GM12878 (cell line): ENCODE data around the gene ARHGEF3. TPM values are rescaled to one million over a fixed set of nuclear protein-coding genes. Genes with fewer than 3 reads are reported as not detected.

Source experiments
- ATAC-seq: fragments of 200-7000 bp; cut with Tn5 transposase; 3 replicates; pipeline ENCODE4 v1.9.1; 2020; ENCODE audit warnings: mild to moderate bottlenecking, moderate library complexity
- BruUV-seq: library from RNA; stranded (reverse); fragments of 400-500 nt; replicated peaks from 2 replicates; lab custom pipeline; 2021; lab: Mats Ljungman, UMichigan
- CTCF ChIA-PET: fragments of 300-600 bp; sonication (Branson Sonifier 250); formaldehyde crosslinking; extraction: SDS; loops from one replicate; lab custom pipeline; 2021; ENCODE audit warnings: inconsistent platforms; lab: Yijun Ruan, JAX
- POLR2A ChIA-PET: fragments of 350-600 bp; formaldehyde crosslinking; extraction: SDS; loops from one replicate; lab custom pipeline; 2021; ENCODE audit warnings: inconsistent platforms; lab: Charles Lee
- RAD21 ChIA-PET: fragments of 300-600 bp; sonication (Branson Sonifier 250); formaldehyde crosslinking; loops from one replicate; lab custom pipeline; 2023; ENCODE audit warnings: antibody characterized with exemption; ENCODE audit not compliant: unreplicated experiment; lab: Charles Lee
- SMC1A ChIA-PET: fragments of 300-600 bp; sonication (Branson Sonifier 250); formaldehyde crosslinking; loops from one replicate; lab custom pipeline; 2023; ENCODE audit not compliant: unreplicated experiment, uncharacterized antibody; lab: Charles Lee
- DNase-seq: peaks from one replicate; pipeline ENCODE4 v3.0.0-alpha.2; 2011; ENCODE audit warnings: low read depth, low spot score
- FAIRE-seq: peaks from 3 replicates; lab custom pipeline; 2011; peaks lifted over from hg19 to GRCh38; lab: Jason Lieb, UNC
- H2AFZ ChIP-seq: 2 replicates; pipeline ENCODE4 v1.6.0; 2011; ENCODE audit warnings: low read depth, low read length, control low read depth; ENCODE audit not compliant: control insufficient read depth
- H3K27ac ChIP-seq: 2 replicates; pipeline ENCODE4 v1.5.1; 2011; ENCODE audit warnings: control low read depth; ENCODE audit not compliant: control insufficient read depth, insufficient read depth
- H3K27me3 ChIP-seq, 2 experiments: replicated peaks in 1 of 2; 2 replicates each; pipeline versions ENCODE4 v1.6.0 to v1.6.1; 2011; ENCODE audit warnings: low read length in 1 of 2; ENCODE audit not compliant: control insufficient read depth in 2 of 2, insufficient read depth in 2 of 2
- H3K36me3 ChIP-seq, 2 experiments: 2 replicates each; pipeline ENCODE4 v1.5.1; 2011; ENCODE audit warnings: low read length in 1 of 2; ENCODE audit not compliant: control insufficient read depth in 2 of 2, insufficient read depth in 2 of 2
- H3K4me1 ChIP-seq: 2 replicates; pipeline ENCODE4 v1.6.1; 2011; ENCODE audit warnings: mild to moderate bottlenecking, low read length, moderate library complexity, mixed read lengths; ENCODE audit not compliant: control insufficient read depth, insufficient read depth
- H3K4me2 ChIP-seq: 2 replicates; pipeline ENCODE4 v1.6.0; 2011; ENCODE audit warnings: control low read depth; ENCODE audit not compliant: control insufficient read depth, insufficient read depth
- H3K4me3 ChIP-seq: fragments of 200-600 bp; sonication (generic); 2 replicates; pipeline ENCODE4 v1.5.1; 2016
- H3K79me2 ChIP-seq: 2 replicates; pipeline ENCODE4 v1.6.0; 2011; ENCODE audit warnings: low read length; ENCODE audit not compliant: control insufficient read depth, insufficient read depth
- H3K9ac ChIP-seq: 2 replicates; pipeline ENCODE4 v1.8.0; 2011; ENCODE audit warnings: low read length, control low read depth, mixed read lengths; ENCODE audit not compliant: control insufficient read depth, insufficient read depth
- H3K9me3 ChIP-seq: replicated peaks from 3 replicates; pipeline ENCODE4 v1.5.1; 2011; ENCODE audit warnings: mild to moderate bottlenecking, low read length; ENCODE audit not compliant: control insufficient read depth, insufficient read depth
- H4K20me1 ChIP-seq: 2 replicates; pipeline ENCODE4 v1.6.0; 2011; ENCODE audit not compliant: control insufficient read depth, insufficient read depth
- EZH2 ChIP-seq: IDR thresholded peaks from 2 replicates; pipeline ENCODE4 v1.6.1; 2012; ENCODE audit warnings: low read depth, mild to moderate bottlenecking, control low read depth, inconsistent platforms, low read length, borderline replicate concordance; ENCODE audit not compliant: control insufficient read depth
- MYB ChIP-seq: fragments of 150-350 bp; IDR thresholded peaks from 2 replicates; pipeline ENCODE4 v1.6.1; 2014; ENCODE audit warnings: mild to moderate bottlenecking, low read depth, low read length, borderline replicate concordance
- SRF ChIP-seq, 2 experiments: IDR thresholded peaks; 2 replicates each; pipeline ENCODE4 v1.6.1; 2011; ENCODE audit warnings: low read depth in 2 of 2, low read length in 2 of 2, mild to moderate bottlenecking in 1 of 2, moderate library complexity in 1 of 2
- WGBS: methylation state at CpG from one replicate; pipeline ENCODE4 v1.1.6; 2016; ENCODE audit warnings: low lambda C conversion rate; ENCODE audit not compliant: insufficient replicate concordance, insufficient coverage; ENCODE audit errors: missing lambda C conversion rate; 5-methylcytosine and 5-hydroxymethylcytosine counted together
- in situ Hi-C: fragments of 300-500 bp; cut with MboI; formaldehyde crosslinking; loops from 9 replicates; pipeline ENCODE4 v1.14.3; 2018; ENCODE audit warnings: mixed read lengths
- intact Hi-C: fragments of 100-400 bp; cut with micrococcal nuclease; formaldehyde crosslinking; loops from one replicate; pipeline ENCODE4 v1.14.2; 2022; ENCODE audit not compliant: unreplicated experiment
- polyA plus RNA-seq, 11 experiments: library from polyadenylated mRNA; depleted of rRNA in 4 of 11; unstranded in 6 of 11; stranded (reverse) in 5 of 11; fragments of >200 nt; fragmentation: Nextera tagmentation in 4 of 11; fragmentation: Illumina TruSeq in 1 of 11; extraction: Ambion mirVana in 4 of 11; extraction: Trizol in 1 of 11; gene quantifications; 1 replicate in 1 of 11; 2 replicates in 10 of 11; pipeline versions ENCODE4 v1.2.1 to v1.2.3, GENCODE V29; 2011 to 2016; ENCODE audit warnings: inconsistent platforms in 2 of 11, missing spikeins in 2 of 11, low read depth in 1 of 11
- total RNA-seq, 4 experiments: library from RNA; depleted of rRNA in 3 of 4; stranded (reverse); fragments of >200 nt in 3 of 4; fragmentation: Illumina TruSeq in 1 of 4; extraction: Trizol in 1 of 4; gene quantifications; 2 replicates each; pipeline versions ENCODE4 v1.2.1 to v1.2.3, GENCODE V29; 2013 to 2021
- TF ChIP-seq, protein P1 (sequence below): IDR thresholded peaks from 2 replicates; pipeline ENCODE4 v1.6.1; 2011; ENCODE audit warnings: borderline replicate concordance, low read depth, mild to moderate bottlenecking, moderate library complexity, low read length; ENCODE audit not compliant: insufficient read depth, poor library complexity, severe bottlenecking

ARHGEF3 gene
- total and polyA plus RNA-seq, 10 of the 15 experiments (the other 5 are each of a cell fraction or from before 2014, with no cell fraction given), result 21.8 to 78.7 (median 56.2) TPM

DNA sequence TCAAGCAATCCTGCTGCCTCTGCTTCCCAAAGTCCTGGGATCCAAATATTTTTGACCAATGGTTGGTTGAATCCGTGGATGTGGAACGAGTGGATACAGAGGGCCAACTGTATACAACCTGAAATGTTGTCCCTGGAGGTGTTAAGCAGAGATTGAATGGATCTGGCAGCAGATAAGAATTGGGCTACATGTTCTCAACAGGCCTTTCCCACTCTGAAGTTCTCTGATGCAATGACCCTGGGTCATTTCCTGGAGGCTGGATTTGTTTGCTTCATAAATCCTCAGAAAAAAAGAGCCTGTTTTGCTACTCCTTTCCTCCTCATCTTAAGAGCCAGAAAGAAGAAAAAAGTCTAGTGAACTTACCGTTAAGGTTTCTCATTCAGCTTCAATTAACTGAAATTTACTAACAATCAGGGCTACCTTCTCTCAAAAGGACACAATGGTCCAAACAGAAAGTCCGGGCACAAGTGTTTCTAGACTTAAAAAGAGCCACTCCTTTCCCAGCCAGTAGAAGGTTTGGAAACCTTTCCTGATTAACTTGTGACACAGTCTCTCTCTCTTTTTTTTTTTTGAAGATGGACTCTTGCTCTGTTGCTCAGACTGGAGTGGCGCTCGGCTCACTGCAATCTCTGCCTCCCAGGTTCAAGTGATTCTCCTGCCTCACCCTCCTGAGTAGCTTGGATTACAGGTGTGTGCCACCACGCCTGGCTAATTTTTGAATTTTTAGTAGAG lies 6.5 kb downstream of the ARHGEF3 start (continued):
- TF ChIP-seq, protein P1, sequence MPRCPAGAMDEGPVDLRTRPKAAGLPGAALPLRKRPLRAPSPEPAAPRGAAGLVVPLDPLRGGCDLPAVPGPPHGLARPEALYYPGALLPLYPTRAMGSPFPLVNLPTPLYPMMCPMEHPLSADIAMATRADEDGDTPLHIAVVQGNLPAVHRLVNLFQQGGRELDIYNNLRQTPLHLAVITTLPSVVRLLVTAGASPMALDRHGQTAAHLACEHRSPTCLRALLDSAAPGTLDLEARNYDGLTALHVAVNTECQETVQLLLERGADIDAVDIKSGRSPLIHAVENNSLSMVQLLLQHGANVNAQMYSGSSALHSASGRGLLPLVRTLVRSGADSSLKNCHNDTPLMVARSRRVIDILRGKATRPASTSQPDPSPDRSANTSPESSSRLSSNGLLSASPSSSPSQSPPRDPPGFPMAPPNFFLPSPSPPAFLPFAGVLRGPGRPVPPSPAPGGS, result no peak
- no peak for TF ChIP-seq MYB
- no peak for TF ChIP-seq SRF (IDR thresholded peaks at IDR 0.05; ENCODE audit: low read depth in 2 of 2, low read length in 2 of 2)

DNA sequence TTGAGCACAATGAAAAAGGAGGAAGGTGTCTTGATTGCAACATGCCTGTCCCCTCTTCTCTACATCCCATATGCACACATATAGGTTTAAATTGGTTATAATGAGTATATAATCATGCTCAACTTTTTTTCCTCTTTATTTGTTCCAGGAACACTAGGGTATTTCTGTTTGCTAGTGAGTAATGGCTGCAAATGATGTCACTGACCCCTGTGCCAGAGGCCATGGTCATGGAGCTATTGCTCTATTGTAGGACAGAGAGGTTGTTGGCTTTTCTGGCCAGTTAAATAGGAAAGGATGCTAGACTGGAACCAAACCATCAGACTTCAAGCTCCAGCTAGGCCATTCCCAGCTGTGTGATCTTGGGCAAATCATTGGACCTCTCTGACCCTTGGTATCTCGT lies 9.6 kb downstream of the ARHGEF3 start:
- DNase-seq (no peak), FAIRE-seq (no peak), ATAC-seq (no peak)
- H3K27ac ChIP-seq, result no peak overlapping the region
- no peak for TF ChIP-seq EZH2
- no peak for TF ChIP-seq MYB
- POLR2A ChIA-PET, result interaction anchor here (1.4 to 5.0 kb wide), 2 partner anchors 7 to 10 kb away, joined by 4 to 47 read pairs; partner anchors contain the start of gene ARHGEF3
- peaks cover 36% of the 10 kb centered on the region for H3K4me1 ChIP-seq
- H3K9me3 ChIP-seq, result no peaks in the 10 kb centered on the region
- H4K20me1 ChIP-seq, result no peaks in the 10 kb centered on the region
- WGBS, result 60% methylated on average over 1 of the region's 1 CpG
- no peaks in the 10 kb centered on the region for H3K27me3 ChIP-seq
- H3K4me2 ChIP-seq, result no peak overlapping the region
- RAD21 ChIA-PET, result interaction anchor here (0.6 to 5.3 kb wide), 6 partner anchors 7 to 92 kb away, joined by 3 to 146 read pairs (median 7); partner anchors contain the start of gene ARHGEF3
- H3K36me3 ChIP-seq, result no peaks in the 10 kb centered on the region
- BruUV-seq, result no TSS peak
- peaks cover 29% of the 10 kb centered on the region for H3K79me2 ChIP-seq
- no peak overlapping the region for H3K4me3 ChIP-seq
- SMC1A ChIA-PET, result interaction anchor here (1.2 to 15.2 kb wide), 4 partner anchors 8 to 36 kb away, joined by 3 to 383 read pairs (median 107); partner anchors contain the start of gene ARHGEF3
- H3K9ac ChIP-seq, result no peak overlapping the region
- CTCF ChIA-PET, result interaction anchor here (0.7 to 3.1 kb wide), 4 partner anchors 22 to 100 kb away, joined by 3 to 16 read pairs (median 4); no protein-coding TSS in a partner anchor
- no peak overlapping the region for H2AFZ ChIP-seq
- in situ Hi-C loops (no loop called here), intact Hi-C loops (no loop called here)
